HG02852 (cell line): ENCODE results near the gene ZNF417.
"Not testable (repeated sequence)": the region's sequence is repeated elsewhere in the genome, so short reads cannot be mapped to it uniquely, and the experiment has no call there.

Source experiments
- ATAC-seq: cut with Tn5 transposase; IDR thresholded peaks from one replicate; pipeline ENCODE4 v1.9.1; 2021; ENCODE audit warnings: mild to moderate bottlenecking, moderate library complexity; ENCODE audit not compliant: unreplicated experiment

The ZNF417 gene

DNA sequence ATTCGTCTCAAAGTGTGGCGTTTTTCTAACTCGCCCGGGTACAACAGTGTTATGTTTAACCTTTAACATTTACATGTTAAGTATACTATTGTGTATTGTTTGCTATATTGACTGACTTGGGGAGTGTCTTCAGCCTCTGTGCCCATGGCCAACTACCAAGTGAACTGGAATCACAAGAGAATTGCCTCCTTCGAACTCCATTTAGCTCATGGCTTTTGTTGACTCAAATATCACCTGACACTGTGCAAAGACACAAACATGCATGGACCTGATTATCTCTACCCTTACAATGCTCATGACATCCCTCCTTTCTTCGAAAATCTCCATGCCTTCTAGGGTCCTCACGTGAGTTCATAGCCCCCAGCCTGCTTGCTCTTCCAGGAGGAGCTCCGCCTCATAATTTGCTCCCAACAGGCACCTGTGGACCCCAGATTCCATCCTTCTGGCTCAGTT lies 28.3 kb downstream of the ZNF417 start:
- ATAC-seq = no peak

- no peak for ATAC-seq
Observed at GRCh38 chr19:57887195-57887941, 29.0 kb downstream of the ZNF417 start.

DNA sequence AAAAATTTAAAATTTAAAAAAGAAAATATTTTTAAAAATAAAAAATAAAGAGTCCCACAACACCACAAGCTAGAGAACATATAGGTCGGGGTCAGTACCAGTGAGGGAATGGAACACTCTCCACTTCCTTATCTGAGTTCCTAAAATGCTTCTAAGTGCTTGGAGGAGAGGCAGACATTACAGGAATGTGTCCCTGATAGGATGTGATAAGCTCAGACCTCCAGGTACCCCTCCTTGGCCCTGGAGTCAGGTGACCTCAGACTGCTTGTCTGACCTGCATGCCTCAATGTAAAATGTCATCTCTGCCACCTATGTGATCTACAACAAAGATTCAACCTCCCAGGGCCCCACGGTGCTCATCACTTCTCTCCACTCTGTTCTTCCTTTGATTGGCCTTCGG lies 30.3 kb downstream of the ZNF417 start:
- ATAC-seq = no peak

GRCh38 chr19:57873883-57874799 lies 42.3 kb downstream of the ZNF417 start:
- not testable (repeated sequence) for ATAC-seq

- ATAC-seq = no peak
Observed at GRCh38 chr19:57872450-57872849, 43.9 kb downstream of the ZNF417 start.

DNA sequence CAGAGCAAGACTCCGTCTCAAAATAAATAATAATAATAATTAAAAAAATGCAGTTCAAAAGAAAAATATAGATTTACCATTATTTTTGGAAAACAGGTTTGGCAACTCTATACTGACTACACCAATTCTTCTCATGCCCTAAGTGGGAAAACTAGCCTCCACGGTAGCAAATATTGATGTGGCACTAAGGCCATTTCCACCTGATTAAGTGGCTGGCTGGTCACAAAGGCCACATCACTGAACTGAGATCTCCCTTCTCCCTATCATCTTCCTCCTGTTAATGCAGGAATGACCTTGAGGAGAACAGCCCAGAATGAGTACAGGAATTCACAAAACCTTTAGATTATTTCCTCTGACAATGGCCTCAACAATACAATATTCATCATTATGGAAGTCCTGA lies 46.2 kb downstream of the ZNF417 start:
- ATAC-seq = no peak

- ATAC-seq = not testable (repeated sequence)
Observed at GRCh38 chr19:57869655-57870054, 46.7 kb downstream of the ZNF417 start.

- ATAC-seq = no peak
Observed at GRCh38 chr19:57867868-57868492, 48.4 kb downstream of the ZNF417 start.
